ENCODE measurements around the gene RAB3GAP2.
A peak's percentile ranks its signal among the peaks of the same experiment; 100 is the strongest.
"Not testable (repeated sequence)": the region's sequence is repeated elsewhere in the genome, so short reads cannot be mapped to it uniquely, and the experiment has no call there.

RAB3GAP2 gene

DNA sequence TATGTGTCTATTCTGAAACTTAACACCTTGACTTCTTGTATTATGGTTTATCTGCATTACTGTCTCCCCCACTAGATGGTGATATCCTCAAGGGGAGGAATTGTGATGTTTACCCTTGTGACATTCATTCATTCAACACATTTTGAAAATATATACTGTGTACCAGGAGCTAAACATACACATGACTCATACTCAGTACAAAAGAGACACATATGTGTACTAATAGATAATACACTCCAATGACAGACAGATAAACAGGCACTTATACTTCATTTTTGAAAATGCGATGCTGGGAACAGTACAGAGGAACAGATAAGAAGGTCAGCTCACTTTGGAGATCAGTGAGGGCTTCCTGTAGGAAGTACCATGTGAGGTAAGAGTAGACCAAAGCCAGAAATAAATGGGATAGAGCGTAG is 8.9 kb upstream of the RAB3GAP2 start:
- DNase-seq: peak; percentile 80

DNA sequence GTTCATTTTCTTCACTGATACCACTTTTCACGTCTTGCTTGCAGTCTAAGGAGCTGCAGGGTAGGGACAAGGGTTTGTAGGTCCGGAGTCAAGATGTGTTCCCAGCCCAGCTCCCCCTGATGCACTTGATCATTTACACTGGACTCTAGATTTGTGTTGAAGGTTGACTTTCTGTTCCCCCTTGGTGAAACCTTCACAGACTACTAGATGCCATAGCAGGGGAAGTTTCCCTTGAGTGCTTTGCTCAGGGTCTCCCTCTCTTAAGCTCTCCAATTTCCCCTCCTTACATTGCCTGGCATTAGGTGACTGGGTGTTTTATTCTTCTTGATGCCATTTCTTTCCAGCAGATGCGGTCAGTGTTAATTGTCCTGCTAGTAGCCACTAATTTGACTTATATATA is 8.0 kb upstream of the RAB3GAP2 start:
- no peak for DNase-seq

DNA sequence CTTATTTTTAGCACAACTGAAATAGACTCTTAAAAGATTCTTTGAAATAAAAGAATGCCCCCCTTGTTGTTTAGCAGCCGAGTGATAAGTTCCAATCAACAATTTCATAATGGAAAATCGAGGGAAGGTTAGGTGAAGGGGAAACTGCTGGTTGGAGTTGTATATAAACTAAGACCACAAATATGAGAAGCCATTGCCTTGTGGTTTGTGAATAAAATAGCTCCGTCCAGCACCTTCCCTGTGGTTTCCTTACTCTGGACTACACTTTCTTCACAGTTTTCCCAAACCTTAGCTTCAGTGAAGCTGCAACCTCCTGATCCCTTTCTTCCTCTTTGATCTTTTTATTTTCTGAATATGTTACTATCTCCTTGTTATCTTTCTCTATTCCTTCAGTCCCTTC is 6.7 kb upstream of the RAB3GAP2 start:
- no peak for DNase-seq

DNA sequence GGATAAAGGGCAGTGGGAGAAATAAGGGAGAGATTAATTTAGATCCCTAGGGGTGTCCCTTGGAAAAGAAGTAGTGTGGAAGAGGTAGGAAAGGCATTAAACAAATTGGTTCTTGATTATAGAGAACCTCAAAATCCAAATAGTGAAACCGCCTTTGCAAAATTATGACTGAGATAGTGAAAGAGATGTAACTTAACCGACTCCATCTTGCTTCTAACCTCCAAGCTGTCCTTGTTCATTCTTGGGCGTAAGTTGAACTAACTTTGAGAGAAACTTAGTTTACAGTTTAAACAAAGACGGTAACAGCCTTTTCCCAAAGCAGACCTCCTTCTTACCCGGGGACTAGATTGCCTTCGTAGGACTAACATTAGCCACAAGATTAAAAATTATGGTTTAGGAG is 3.2 kb upstream of the RAB3GAP2 start:
- DNase-seq: no peak

DNA sequence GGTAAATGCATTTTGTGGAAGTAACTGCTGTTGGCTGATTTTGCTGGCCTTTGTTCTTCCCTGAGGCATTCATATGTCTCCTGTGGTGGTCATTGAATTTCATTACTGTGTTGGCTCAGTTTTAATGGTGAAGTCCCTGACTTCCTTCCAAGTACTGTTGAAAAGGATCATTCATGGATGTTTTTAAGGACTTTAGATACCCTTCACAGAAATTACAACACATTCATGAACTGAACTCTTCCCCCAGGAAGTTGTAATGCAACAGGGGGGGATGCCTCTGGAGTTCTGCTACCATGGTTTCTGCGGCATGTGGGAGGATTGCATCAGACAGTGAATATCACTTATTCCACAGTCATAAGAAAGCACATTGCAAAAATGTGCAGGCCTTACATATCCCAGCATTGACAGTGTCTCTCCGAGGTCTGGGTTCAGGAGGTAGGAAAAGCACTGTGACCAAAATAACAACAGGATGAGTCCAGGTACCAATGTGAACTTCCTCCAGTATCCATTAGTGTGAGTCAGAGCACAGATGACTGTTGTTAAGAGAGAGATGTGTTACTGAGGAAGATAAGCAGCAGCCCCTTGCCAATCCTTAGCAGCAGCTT is 2.1 kb upstream of the RAB3GAP2 start:
- DNase-seq: peak; percentile 62

DNA sequence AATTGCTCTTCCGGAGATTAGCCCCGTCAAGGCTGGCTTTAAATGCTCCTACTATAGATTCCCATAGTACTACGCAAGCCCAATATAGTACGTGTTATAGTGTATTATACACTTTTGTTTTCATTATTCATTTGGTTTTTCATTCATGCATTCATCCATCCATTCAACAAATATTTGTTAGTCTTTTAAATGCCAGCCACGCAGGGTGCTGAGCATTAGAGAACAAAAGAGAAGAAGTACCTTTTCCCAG is 513 bp upstream of the RAB3GAP2 start:
- no peak for DNase-seq

DNA sequence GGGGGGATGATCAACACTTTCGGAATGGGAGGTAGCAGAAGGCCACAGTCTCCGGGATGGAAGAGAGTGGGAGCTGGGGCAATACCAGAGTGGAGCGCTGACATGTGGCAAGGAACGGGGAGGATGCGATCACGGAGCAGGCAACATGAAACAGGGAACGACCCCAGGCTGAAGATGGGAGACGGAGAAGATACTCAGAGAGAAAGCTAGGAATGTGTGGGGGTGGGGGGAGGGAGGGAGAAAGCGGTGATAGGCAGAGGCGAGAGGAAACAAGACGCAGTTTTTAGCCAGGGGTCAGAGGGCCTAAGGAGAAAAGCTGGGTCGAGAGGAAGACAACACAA is 577 bp downstream of the RAB3GAP2 start:
- no peak for DNase-seq

DNA sequence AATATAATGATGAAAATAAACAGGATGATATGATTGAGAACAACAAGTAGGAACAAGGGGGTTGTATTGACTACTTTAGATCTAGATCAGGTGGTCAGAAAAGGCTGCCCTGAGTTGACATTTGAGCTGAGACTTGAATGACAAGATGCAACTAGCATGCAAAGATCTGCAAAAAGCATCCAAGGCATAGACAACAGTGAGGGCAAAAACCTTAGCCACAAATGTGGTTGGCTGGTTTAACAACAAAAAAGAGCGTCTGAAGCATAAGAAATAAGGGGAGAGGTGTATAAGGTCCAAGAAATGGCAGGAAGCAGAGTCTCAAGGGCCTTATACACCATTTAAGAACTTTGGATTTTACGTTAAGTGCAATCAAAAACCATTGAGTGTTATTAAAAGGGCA is 3.2 kb downstream of the RAB3GAP2 start:
- no peak for DNase-seq

DNA sequence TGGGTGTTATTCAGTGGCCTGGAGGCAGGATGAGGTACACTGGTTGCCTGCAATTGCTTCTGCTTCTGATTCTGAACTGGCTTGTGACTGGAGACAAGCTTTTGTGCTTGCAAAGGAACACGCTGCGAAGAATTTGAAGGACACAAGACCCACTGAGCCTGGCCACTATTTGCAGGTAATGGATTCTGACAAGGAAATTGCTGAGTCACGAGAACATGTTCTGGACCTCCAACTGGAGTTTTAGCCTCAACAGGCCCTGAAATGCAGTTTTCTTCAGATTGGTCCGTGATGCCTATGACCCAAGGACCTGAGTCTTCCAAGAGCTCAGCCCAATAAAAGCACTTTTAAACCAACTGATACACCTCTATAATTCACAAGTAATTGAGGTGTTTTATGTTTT is 4.6 kb downstream of the RAB3GAP2 start:
- no peak for DNase-seq

DNA sequence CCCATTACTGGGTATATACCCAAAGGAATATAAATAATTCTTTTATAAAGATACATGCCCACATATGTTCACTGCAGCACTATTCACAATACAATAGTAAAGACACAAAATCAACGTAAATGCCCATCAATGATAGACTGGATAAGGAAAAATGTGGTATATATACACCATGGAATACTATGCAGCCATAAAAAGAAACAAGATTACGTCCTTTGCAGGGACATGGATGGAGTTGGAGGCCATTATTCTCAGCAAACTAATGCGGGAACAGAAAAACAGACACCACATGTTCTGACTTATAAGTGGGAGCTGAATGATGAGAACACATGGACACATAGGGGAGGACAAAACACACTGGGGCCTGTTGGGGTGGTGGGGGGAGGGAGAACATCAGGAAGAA is 12.0 kb downstream of the RAB3GAP2 start:
- not testable (repeated sequence) for DNase-seq

DNA sequence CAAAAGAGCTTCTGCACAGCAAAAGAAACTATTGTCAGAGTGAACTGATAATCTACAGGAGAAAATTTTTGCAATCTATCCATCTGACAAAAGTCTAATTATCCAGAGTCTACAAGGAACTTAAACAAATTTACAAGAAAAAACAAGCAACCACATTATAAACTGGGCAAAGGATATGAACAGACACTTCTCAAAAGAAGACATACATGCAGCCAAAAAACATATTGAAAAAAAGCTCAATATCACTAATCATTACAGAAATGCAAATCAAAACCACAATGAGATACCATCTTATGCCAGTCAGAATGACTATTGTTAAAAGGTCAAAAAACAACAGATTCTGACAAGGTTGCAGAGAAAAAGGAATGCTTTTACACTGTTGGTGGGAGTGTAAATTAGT is 12.5 kb downstream of the RAB3GAP2 start:
- not testable (repeated sequence) for DNase-seq

DNA sequence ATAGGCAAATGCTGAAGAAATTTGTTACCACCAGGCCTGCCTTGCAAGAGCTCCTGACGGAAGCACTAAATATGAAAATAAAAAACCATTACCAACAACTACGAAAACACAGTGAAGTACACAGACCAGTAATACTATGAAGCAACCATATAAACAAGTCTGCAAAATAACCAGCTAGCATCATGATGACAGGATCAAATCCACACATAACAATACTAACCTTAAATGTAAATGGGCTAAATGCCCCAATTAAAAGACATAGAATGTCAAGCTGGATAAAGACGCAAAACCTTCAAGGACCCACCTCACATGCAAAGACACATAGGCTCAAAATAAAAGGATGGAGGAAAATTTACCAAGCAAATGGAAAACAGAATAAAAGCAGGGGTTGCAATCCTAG is 16.1 kb downstream of the RAB3GAP2 start:
- DNase-seq: not testable (repeated sequence)

DNA sequence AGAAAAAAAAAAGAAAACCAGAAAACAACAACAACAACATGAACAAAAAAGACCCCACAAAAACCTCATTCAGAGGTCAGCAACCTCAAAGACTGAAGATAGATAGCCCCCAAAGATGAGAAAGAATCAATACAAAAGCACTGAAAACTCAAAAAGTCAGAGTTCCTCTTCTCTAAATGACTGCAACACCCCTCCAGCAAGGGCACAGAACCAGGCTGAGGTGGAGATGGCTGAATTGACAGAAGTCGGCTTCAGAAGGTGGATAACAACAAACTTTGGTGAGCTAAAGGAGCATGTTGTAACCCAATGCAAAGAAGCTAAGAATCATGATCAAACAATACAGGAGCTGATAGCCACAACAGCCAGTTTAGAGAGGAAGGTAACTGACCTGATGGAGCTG is 17.0 kb downstream of the RAB3GAP2 start:
- DNase-seq: no peak

DNA sequence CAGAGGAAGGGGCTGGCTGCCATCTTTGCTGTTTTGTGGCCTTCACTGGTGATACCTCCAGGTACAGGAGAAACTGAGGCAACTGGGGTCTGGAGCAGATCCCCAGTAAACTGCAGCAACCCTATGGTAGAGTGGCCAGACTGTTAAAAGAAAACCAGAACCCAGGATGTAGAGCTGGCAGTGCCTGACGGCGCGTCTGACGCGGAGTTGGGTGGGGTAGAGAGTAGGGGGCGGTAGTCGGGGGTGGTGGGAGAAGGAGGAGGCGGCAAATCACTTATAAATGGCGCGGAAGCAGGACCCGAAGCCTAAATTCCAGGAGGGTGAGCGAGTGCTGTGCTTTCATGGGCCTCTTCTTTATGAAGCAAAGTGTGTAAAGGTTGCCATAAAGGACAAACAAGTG is 19.0 kb downstream of the RAB3GAP2 start:
- DNase-seq: not testable (repeated sequence)

DNA sequence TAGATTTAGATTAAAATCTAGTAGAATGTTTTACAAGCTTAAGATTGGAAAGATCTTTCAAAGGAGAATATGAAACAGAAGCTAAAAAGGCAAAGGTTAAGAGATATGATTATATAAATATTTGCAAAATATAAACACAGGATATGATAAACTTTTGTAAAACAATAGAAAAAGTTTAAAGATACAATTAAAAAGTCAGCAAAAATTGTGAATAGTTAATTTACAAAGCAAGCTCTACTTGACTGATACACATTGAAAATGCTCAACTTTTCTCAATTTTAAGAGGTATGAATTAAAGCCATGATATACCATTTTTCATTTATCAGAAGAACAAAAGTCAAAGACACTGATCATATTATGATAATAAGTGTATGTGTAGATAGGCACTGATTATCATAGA is 21.0 kb downstream of the RAB3GAP2 start:
- no peak for DNase-seq

DNA sequence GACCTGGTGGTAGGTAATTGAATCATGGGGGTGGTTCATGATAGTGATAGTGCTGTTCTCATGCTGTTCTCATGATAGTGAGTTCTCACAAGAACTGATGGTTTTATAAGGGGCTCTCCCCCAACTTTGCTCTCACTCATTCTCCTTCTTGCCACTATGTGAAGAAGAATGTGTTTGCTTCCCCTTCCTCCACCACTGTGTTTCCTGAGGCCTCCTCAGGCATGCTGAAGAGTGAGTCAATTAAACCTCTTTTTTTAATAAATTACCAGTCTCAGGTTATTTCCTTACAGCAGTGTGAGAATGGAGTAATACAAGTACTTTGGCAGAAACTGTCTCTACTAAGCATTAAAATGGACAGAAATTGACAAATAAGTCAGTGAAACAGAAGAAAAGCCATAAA is 21.6 kb downstream of the RAB3GAP2 start:
- DNase-seq: no peak

DNA sequence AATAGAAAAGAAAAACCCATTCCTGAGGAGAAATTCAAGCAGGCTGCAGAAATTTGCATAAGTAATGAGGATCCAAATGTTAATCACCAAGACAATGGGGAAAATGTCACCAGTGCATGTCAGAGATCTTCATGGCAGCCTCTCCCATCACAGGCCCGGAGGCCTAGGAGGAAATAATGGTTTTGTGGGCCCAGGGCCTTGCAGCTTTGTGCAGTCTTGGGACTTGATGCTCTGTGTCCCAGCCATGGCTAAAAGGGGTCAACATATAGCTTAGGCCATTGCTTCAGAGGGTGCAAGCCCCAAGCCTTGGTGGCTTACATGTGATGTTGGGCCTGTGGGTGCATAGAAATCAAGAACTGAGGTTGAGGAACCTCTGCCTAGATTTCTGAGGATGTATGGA is 22.7 kb downstream of the RAB3GAP2 start:
- peak; percentile 11 for DNase-seq

DNA sequence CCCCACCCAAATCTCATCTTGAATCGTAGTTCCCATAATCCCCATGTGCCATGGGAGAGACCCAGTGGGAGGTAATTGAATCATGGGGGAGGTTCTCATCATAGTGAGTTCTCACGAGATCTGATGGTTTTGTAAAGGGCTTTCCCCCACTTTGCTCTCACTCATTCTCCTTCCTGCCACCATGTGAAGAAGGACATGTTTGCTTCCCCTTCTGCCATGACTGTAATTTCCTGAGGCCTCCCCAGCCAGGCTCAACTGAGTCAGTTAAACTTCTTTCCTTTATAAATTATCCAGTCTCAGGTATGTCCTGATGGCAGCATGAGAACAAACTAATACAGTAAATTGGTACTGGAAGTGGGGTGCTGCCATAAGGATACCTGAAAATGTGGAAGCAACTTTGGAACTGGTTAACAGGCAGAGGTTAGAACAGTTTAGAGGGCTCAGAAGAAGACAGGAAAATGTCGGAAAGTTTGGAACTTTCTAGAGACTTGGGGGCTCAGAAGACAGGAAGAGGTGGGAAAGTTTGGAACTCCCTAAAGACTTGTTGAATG is 23.5 kb downstream of the RAB3GAP2 start:
- DNase-seq: not testable (repeated sequence)

DNA sequence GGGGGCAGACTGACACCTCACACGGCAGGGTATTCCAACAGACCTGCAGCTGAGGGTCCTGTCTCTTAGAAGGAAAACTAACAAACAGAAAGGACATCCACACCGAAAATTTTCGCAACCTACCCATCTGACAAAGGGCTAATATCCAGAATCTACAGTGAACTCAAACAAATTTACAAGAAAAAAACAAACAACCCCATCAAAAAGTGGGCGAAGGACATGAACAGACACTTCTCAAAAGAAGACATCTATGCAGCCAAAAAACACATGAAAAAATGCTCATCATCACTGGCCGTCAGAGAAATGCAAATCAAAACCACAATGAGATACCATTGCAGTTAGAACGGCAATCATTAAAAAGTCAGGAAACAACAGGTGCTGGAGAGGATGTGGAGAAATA is 26.4 kb downstream of the RAB3GAP2 start:
- not testable (repeated sequence) for DNase-seq

DNA sequence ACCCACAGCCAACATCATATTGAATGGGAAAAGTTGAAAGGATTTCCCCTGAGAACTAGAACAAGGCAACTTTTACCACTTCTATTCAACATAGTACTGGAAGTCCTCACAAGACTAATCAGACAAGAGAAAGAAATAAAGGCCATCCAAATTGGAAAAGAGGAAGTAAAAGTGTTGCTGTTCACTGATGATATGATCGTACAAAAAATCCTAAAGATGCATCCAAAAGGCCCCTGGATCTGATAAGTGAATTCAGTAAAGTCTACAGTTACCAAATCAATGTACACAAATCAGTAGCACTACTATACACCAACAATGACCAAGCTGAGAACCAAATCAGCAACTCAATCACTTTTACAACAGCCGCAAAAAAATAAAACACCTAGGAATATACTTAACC is 28.3 kb downstream of the RAB3GAP2 start:
- peak; percentile 77 for DNase-seq

DNA sequence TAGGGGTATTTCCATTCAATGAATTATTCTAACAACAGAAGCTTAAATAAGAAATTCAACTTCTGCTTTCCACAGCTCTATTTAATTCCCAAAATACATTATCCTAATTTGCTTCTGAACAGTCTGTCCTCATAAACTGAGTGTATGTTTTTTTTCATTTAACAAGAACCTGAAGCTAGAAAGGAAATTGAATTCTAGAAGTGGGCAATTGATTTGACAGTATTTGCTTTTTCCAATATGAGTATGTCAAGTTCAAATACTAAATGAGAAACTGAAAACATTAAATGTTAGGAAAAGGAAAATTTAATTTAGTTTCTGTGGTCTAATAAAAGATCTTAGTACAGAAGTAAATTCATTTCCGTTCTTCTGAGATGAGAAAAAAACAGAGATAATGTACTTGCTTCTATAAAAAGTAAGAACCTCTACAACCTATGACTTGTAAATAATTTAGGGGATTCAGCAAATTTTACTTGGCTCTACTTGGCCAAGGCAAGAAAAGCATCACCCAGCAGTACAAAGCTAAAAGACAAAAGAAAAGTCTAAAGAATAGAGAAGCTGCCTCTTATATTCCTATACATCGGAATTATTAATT is 31.1 kb downstream of the RAB3GAP2 start:
- no peak for DNase-seq

DNA sequence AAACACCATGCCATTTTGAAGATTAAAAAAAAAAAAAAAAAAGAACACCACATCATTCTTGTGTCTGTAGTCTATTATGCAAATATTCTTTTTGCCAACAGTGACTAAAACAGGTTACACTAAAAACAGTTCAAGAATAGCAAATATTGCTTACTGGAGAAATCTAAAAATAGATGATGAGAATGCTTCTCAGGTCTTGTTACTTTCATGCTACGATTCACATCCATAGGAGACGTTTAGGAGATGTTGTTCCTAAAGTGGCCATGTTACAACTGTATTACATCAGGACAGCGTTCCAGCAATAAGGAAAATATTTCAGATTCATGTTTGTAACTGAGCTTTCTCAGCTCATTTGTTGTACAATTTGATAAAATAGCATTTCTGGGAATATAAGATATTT is 32.3 kb downstream of the RAB3GAP2 start:
- DNase-seq: no peak

DNA sequence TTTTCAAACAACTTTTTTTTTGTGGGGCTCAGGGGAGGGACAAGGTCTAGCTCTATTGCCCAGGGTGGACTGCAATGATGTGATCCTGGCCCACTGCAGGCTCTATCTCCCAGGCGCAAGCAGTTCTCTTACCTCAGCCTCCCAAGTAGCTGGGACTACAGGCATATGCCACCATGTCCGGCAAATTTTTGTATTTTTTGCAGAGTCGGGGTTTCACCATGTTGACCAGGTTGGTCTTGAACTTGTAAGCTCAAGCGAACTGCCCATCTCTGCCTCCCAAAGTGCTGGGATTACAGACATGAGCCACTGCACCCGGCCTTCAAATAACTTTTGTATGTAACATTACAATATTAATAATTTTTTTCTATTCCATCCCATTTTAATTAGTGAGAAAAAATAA is 33.0 kb downstream of the RAB3GAP2 start:
- DNase-seq: no peak

DNA sequence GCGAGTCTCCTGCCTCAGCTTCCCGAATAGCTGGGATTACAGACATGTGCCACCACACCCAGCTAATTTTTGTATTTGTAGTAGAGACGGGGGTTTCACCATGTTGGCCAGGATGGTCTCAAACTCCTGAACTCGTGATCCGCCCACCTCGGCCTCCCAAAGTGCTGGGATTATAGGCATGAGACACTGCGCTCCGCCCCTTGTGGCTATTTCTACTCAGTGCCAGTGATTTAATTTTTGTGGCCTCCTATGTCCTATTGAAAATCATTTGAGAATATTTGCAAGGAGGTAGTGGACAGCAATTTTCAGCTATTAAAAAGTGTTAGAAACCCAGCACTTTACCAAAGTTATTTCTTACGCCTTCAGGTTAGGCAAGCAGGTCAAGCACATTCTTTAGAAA is 36.0 kb downstream of the RAB3GAP2 start:
- not testable (repeated sequence) for DNase-seq

DNA sequence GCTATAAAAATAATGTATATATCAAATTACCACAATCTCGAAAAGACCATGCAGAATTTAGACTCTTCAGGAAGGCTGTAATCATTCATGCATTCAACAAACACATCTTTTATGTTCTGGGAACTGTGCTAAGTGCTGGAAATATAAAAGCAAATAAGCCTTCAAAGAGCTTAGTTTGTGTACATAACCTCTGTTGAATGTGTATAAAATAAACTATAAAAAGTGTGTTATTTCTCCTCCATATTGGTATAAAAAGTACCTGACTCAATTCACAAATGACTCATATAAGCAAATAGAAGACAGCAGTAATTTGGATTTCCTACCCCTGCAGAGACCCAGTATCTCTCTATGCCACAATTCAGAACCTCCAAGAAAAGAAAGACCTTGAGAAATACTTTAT is 36.8 kb downstream of the RAB3GAP2 start:
- no peak for DNase-seq
